K562 (cell line): ENCODE results near the gene RING1. TPM values are rescaled to one million over a fixed set of nuclear protein-coding genes. Genes with fewer than 3 reads are reported as not detected.

Experiments used
- AFF4 ChIP-seq: sonication (generic); formaldehyde crosslinking; IDR thresholded peaks from 2 replicates; pipeline ENCODE4 v1.8.0; 2023; ENCODE audit warnings: mild to moderate bottlenecking, missing genetic modification reagents
- E2F3 ChIP-seq: fragments of 250-450 bp; sonication (Bioruptor Pico); IDR thresholded peaks from 2 replicates; pipeline ENCODE4 v1.4.0; 2020; ENCODE audit warnings: mild to moderate bottlenecking
- GABPB1 ChIP-seq: sonication (generic); formaldehyde crosslinking; IDR thresholded peaks from 2 replicates; pipeline ENCODE4 v1.8.0; 2022; ENCODE audit warnings: mild to moderate bottlenecking, missing genetic modification reagents
- HDAC2 ChIP-seq: fragments of 450-650 bp; IDR thresholded peaks from 2 replicates; pipeline ENCODE4 v1.6.1; 2016; ENCODE audit warnings: mild to moderate bottlenecking
- KDM1A ChIP-seq, 2 experiments: fragments of 450-650 bp; IDR thresholded peaks; 2 replicates each; pipeline ENCODE4 v1.6.1; 2016; ENCODE audit warnings: mild to moderate bottlenecking in 2 of 2
- MIER1 ChIP-seq: fragments of 450-650 bp; IDR thresholded peaks from 2 replicates; pipeline ENCODE4 v1.6.1; 2016; ENCODE audit warnings: antibody characterized with exemption, mild to moderate bottlenecking, low read depth
- MLLT1 ChIP-seq, 2 experiments: fragments of 450-650 bp; IDR thresholded peaks; 2 replicates each; pipeline ENCODE4 v1.6.1; 2016
- TBL1XR1 ChIP-seq, 2 experiments: IDR thresholded peaks; 2 replicates each; pipeline ENCODE4 v1.6.1; 2012; ENCODE audit warnings: improper control_type of control experiment in 2 of 2, low read length in 2 of 2, mild to moderate bottlenecking in 1 of 2
- ZBTB17 ChIP-seq: fragments of 450-650 bp; formaldehyde crosslinking; IDR thresholded peaks from 2 replicates; pipeline ENCODE4 v1.4.0; 2020; ENCODE audit warnings: mild to moderate bottlenecking
- ZNF318 ChIP-seq, 2 experiments: fragments of 450-650 bp; IDR thresholded peaks; 2 replicates each; pipeline ENCODE4 v1.6.1; 2016; ENCODE audit warnings: mild to moderate bottlenecking in 2 of 2, borderline replicate concordance in 1 of 2, low read depth in 1 of 2, moderate library complexity in 1 of 2
- ZNF583 ChIP-seq: fragments of 250-450 bp; sonication (Bioruptor Pico); IDR thresholded peaks from 2 replicates; pipeline ENCODE4 v1.4.0; 2020
- ZNF76 ChIP-seq: fragments of 250-450 bp; sonication (Bioruptor Pico); IDR thresholded peaks from 2 replicates; pipeline ENCODE4 v1.4.0; 2020; ENCODE audit warnings: mild to moderate bottlenecking, moderate library complexity, borderline replicate concordance
- ZNF785 ChIP-seq: fragments of 250-450 bp; sonication (Bioruptor Pico); IDR thresholded peaks from 2 replicates; pipeline ENCODE4 v1.4.0; 2020; ENCODE audit warnings: mild to moderate bottlenecking
- polyA plus RNA-seq, 8 experiments: library from polyadenylated mRNA; depleted of rRNA in 4 of 8; stranded (reverse) in 5 of 8; unstranded in 3 of 8; fragments of >200 nt; fragmentation: Nextera tagmentation in 2 of 8; fragmentation: Illumina TruSeq in 1 of 8; extraction: Ambion mirVana in 2 of 8; extraction: Trizol in 1 of 8; gene quantifications; 2 replicates each; pipeline versions ENCODE4 v1.2.1 to v1.2.3, GENCODE V29; 2011 to 2014; ENCODE audit warnings: inconsistent platforms in 1 of 8, missing spikeins in 1 of 8
- total RNA-seq, 7 experiments: library from RNA; depleted of rRNA in 6 of 7; stranded (reverse); fragments of >200 nt in 6 of 7; fragmentation: Illumina TruSeq in 2 of 7; extraction: Trizol in 2 of 7; gene quantifications; 2 replicates each; pipeline versions ENCODE4 v1.2.1 to v1.2.3, GENCODE V29; 2011 to 2021; ENCODE audit warnings: low replicate concordance in 1 of 7

The RING1 gene
- total and polyA plus RNA-seq, 9 of the 15 experiments (the other 6 are each of a cell fraction or from before 2014, with no cell fraction given): 4.2 to 59.1 (median 36.9) TPM

GRCh38 chr6:33248932-33249731, 40.8 kb downstream of the RING1 start (continued):
- TF ChIP-seq AFF4 (CRISPR knock-in tag) (peak; percentile 44; the same call in 1 of the 2 replicates), KDM1A (IDR thresholded peaks at IDR 0.05) (peak in 1 of 2 experiments; percentile 24; a peak in 1 of 4 replicates), MLLT1 (IDR thresholded peaks at IDR 0.05) (peak in 1 of 2 experiments; percentile 66; a peak in 1 of 4 replicates), MIER1 (no peak), GABPB1 (CRISPR knock-in tag) (peak; percentile 44; the same call in 1 of the 2 replicates), ZBTB17 (no peak), TBL1XR1 (IDR thresholded peaks at IDR 0.05; ENCODE audit: low read length in 2 of 2) (no peak; a peak in 1 of 4 replicates), HDAC2 (no peak; the same call in 1 of the 2 replicates), ZNF785 (CRISPR knock-in tag) (no peak), ZNF76 (CRISPR knock-in tag) (no peak), ZNF318 (IDR thresholded peaks at IDR 0.05; ENCODE audit: borderline replicate concordance in 1 of 2, low read depth in 1 of 2) (no peak), ZNF583 (CRISPR knock-in tag) (no peak), E2F3 (CRISPR knock-in tag) (no peak)
